ENCODE results near the gene LAG3. TPM values are rescaled to one million over a fixed set of nuclear protein-coding genes. Genes with fewer than 3 reads are reported as not detected.

The LAG3 gene
- total RNA-seq, 1 donor from 2014 or later, result not detected

DNA sequence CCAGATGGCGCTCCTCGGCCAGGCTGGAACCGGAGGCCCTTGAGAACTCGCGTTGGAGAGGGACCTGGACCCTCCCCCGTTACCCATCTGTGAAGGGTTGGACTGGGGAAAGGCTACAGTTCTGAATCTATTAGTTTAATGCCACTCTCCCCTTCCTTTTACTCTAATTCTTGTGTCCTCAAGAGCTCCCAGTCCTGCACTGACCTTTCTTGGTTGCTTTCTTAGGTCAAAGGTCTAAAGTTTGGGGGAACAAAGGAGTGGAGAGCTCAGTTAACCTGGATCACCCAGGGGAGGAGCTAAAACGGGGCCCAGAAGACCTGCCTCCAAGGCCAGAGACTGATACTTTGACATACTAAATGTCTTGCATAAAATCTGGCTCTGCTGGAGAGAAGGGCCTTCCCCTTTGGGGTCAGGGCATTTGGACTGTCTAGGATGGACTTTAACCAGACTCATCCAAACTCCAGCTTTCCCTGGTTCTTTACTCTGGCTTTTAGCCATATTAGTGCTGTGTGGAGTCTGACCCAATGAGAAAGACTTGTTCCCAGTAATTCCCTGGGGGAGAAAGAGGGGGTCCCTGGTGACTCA lies 18.5 kb upstream of the LAG3 start:
- no peak overlapping the region for H3K4me3 ChIP-seq (ENCODE audit: low read depth, low read length)
- no peak for DNase-seq (ENCODE audit: low read depth)
- TF ChIP-seq, protein P1, sequence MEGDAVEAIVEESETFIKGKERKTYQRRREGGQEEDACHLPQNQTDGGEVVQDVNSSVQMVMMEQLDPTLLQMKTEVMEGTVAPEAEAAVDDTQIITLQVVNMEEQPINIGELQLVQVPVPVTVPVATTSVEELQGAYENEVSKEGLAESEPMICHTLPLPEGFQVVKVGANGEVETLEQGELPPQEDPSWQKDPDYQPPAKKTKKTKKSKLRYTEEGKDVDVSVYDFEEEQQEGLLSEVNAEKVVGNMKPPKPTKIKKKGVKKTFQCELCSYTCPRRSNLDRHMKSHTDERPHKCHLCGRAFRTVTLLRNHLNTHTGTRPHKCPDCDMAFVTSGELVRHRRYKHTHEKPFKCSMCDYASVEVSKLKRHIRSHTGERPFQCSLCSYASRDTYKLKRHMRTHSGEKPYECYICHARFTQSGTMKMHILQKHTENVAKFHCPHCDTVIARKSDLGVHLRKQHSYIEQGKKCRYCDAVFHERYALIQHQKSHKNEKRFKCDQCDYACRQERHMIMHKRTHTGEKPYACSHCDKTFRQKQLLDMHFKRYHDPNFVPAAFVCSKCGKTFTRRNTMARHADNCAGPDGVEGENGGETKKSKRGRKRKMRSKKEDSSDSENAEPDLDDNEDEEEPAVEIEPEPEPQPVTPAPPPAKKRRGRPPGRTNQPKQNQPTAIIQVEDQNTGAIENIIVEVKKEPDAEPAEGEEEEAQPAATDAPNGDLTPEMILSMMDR (conservative IDR thresholded peaks at IDR 0.05; ENCODE audit: low read depth, low read length), result no peak

DNA sequence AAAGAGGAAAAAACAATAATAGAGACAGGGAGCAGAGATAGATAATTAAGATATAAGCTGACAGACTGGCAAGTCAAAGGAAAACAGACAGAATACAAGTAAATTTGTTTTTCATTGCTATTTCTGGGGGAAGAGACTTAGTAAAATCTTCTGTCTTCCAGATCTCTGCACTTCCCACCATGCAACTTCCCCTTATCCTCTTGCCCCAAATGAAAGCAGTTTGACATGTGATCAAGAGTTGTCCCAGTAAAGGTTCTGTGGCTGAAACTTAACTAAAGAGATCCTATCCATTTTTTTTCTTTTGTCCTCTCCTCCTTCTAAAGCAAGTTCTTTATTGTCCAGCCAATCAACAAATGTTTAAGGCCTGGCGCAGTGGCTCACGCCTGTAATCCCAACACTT lies 17.9 kb upstream of the LAG3 start:
- no peak overlapping the region for H3K4me3 ChIP-seq (ENCODE audit: low read depth, low read length)
- no peak for DNase-seq (ENCODE audit: low read depth)
- TF ChIP-seq, protein P1 (conservative IDR thresholded peaks at IDR 0.05; ENCODE audit: low read depth, low read length), result no peak

DNA sequence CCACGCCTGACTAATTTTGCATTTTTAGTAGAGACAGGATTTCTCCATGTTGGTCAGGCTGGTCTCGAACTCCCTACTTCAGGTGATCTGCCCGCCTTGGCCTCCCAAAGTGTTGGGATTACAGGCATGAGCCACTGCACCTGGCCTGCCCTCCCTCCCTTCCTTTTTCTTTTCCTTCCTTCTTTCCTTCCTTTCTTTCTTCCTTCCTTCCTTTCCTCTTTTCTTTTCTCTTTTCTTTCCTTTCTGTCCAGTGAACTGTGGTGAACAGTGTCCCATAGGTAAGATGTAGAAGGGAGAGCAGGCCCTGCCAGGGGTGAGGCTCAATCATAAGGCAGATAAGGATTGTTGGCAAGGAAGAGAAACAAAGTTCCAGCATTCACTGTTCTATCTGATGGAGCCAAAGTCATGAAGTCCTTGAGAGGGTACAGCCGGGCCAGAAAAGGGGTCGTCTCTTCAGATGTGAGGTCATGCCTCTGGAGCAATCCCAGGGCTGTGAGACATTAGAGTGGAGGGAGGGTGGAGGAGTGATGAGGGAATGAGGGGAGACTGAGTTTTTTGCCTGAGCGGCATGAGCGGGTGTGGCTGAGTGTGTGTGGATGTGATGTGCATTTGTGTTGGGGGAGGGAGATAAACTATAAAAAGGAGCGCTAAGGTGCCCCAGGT lies 15.2 kb upstream of the LAG3 start:
- H3K4me3 ChIP-seq (ENCODE audit: low read depth, low read length), result no peak overlapping the region
- DNase-seq (ENCODE audit: low read depth), result no peak
- TF ChIP-seq, protein P1 (conservative IDR thresholded peaks at IDR 0.05; ENCODE audit: low read depth, low read length), result no peak

DNA sequence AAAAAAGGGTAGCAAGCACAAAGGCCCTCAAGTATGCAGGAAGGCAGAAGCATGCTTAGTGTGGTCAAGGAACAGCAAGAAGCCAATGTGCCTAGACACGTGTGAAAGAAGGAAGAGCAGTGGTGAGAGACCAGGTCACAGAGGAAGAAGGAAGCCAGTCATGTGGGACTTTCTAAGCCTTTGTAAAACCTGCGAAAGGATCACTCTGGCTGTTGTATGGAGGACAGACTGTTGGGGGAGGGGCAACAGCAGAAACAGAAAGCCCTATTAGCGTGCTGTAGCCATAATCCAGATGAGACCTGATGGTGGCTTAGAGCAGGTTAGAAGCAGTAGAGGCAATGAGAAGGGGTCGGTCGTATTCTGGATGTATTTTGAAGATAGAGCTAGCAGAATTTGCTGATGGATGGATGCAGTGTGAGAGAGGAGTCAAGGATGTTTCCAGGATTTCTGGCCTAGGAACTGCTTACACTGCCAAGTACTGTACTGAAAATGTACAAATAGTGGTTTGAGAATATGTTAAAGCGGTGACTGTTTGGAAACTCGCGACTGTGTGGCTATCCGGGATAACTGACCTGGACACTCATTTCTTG lies 13.7 kb upstream of the LAG3 start:
- H3K4me3 ChIP-seq (ENCODE audit: low read depth, low read length), result no peak overlapping the region
- TF ChIP-seq, protein P1 (conservative IDR thresholded peaks at IDR 0.05; ENCODE audit: low read depth, low read length), result no peak
- DNase-seq (ENCODE audit: low read depth), result no peak

DNA sequence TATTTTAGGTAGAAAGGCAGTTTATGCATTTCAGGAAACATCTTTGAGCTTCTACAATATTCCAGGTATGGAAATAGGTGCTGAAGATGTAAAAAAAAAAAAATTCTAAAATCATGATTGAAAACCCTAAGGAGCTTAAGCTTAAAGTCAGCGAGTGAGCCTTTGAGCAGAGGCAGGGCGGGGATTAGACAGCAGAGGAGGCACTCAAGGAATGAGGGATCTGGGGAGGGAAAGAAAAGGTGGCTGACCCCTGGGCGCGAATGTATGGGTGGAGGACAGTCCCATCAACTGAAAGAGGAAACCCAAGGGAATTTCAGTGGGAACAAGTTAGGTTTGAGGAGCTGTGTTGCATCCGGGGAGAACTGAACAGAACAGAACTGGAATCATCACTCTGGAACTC lies 12.6 kb upstream of the LAG3 start:
- no peak for DNase-seq (ENCODE audit: low read depth)
- TF ChIP-seq, protein P1 (conservative IDR thresholded peaks at IDR 0.05; ENCODE audit: low read depth, low read length), result no peak
- no peak overlapping the region for H3K4me3 ChIP-seq (ENCODE audit: low read depth, low read length)

DNA sequence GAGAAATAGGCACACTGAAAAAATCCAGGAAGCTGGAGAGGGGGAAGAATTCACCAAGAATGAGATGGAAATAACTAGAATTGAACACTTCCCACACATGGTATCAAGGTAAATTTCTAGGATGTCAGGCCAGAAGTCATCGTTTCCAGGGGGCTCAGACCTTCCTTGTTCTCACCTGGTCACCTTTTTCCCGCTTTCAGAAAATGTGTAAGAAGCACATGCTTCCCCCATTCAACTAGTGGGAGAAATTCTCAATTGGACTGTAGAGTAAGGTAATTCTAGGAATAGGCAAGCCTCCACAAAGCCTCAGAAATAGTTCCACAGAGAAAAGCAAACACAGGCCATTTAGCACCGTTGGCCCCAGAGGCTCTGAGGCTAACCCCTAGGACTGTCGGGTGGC lies 8.9 kb upstream of the LAG3 start:
- DNase-seq (ENCODE audit: low read depth), result no peak
- TF ChIP-seq, protein P1 (conservative IDR thresholded peaks at IDR 0.05; ENCODE audit: low read depth, low read length), result no peak
- no peak overlapping the region for H3K4me3 ChIP-seq (ENCODE audit: low read depth, low read length)
